ENCODE measurements around the gene MYCT1.

GRCh38 chr6:152771061-152771687 is 73.5 kb downstream of the MYCT1 start:
- TF ChIP-seq CTCF (IDR thresholded peaks at IDR 0.05), result no peak
- TF ChIP-seq POLR2A (IDR thresholded peaks at IDR 0.05), result no peak

Data from adrenal gland (tissue), 5 donors.